H9 (cell line): ENCODE data around the gene PFDN5. TPM values are rescaled to one million over a fixed set of nuclear protein-coding genes. Genes with fewer than 3 reads are reported as not detected.

Experiments used
- DNase-seq: peaks from one replicate; pipeline ENCODE4 v3.0.0-alpha.2; 2017
- H2AFZ ChIP-seq: one replicate; pipeline ENCODE4 v1.6.1; 2013; ENCODE audit warnings: mild to moderate bottlenecking, low read length, control low read depth, moderate library complexity
- H2AK5ac ChIP-seq: 2 replicates; pipeline ENCODE4 v1.6.1; 2013; ENCODE audit warnings: low read length, control low read depth, mixed read lengths; ENCODE audit not compliant: insufficient read length
- H2BK120ac ChIP-seq: one replicate; pipeline ENCODE4 v1.6.1; 2013; ENCODE audit warnings: low read depth, mild to moderate bottlenecking, low read length, control low read depth, inconsistent platforms; ENCODE audit not compliant: poor library complexity, severe bottlenecking
- H2BK12ac ChIP-seq: 2 replicates; pipeline ENCODE4 v1.6.1; 2013; ENCODE audit warnings: low read length, control low read depth, mixed read lengths, low read depth; ENCODE audit not compliant: insufficient read length
- H2BK15ac ChIP-seq: 2 replicates; pipeline ENCODE4 v1.6.1; 2013; ENCODE audit warnings: low read depth, low read length, control low read depth
- H2BK20ac ChIP-seq: one replicate; pipeline ENCODE4 v1.6.1; 2013; ENCODE audit warnings: low read depth, mild to moderate bottlenecking, low read length, control low read depth, inconsistent platforms; ENCODE audit not compliant: poor library complexity, severe bottlenecking
- H2BK5ac ChIP-seq: 2 replicates; pipeline ENCODE4 v1.6.1; 2013; ENCODE audit warnings: low read length, control low read depth, mixed read lengths; ENCODE audit not compliant: insufficient read length
- H3K14ac ChIP-seq: 2 replicates; pipeline ENCODE4 v1.6.1; 2013; ENCODE audit warnings: low read length, control low read depth; ENCODE audit not compliant: insufficient read depth
- H3K18ac ChIP-seq: 2 replicates; pipeline ENCODE4 v1.6.1; 2013; ENCODE audit warnings: low read depth, mild to moderate bottlenecking, mixed read lengths, low read length, control low read depth; ENCODE audit not compliant: insufficient read length
- H3K23ac ChIP-seq: 2 replicates; pipeline ENCODE4 v1.6.1; 2013; ENCODE audit warnings: low read length, control low read depth, mixed read lengths, low read depth; ENCODE audit not compliant: insufficient read length
- H3K23me2 ChIP-seq: 2 replicates; pipeline ENCODE4 v1.6.1; 2013; ENCODE audit warnings: low read depth, mild to moderate bottlenecking, mixed read lengths, low read length, control low read depth; ENCODE audit not compliant: insufficient read length, poor library complexity, severe bottlenecking
- H3K27ac ChIP-seq: 2 replicates; pipeline ENCODE4 v1.5.1; 2013; ENCODE audit warnings: low read length, control low read depth, mixed read lengths, low read depth; ENCODE audit not compliant: insufficient read length
- H3K27me3 ChIP-seq: 2 replicates; pipeline ENCODE4 v1.6.1; 2013; ENCODE audit warnings: low read length, control low read depth, inconsistent platforms; ENCODE audit not compliant: insufficient read depth
- H3K4ac ChIP-seq: 2 replicates; pipeline ENCODE4 v1.6.1; 2013; ENCODE audit warnings: low read depth, mild to moderate bottlenecking, control low read depth, inconsistent platforms, low read length, moderate library complexity
- H3K4me1 ChIP-seq: 2 replicates; pipeline ENCODE4 v1.6.1; 2013; ENCODE audit warnings: low read length, control low read depth, inconsistent platforms; ENCODE audit not compliant: insufficient read depth
- H3K4me2 ChIP-seq: 2 replicates; pipeline ENCODE4 v1.6.1; 2013; ENCODE audit warnings: low read length, control low read depth, mixed read lengths; ENCODE audit not compliant: insufficient read length, insufficient read depth
- H3K56ac ChIP-seq: 2 replicates; pipeline ENCODE4 v1.6.1; 2013; ENCODE audit warnings: low read depth, mild to moderate bottlenecking, mixed read lengths, low read length, control low read depth; ENCODE audit not compliant: insufficient read length
- H3K79me1 ChIP-seq: 2 replicates; pipeline ENCODE4 v1.6.1; 2013; ENCODE audit warnings: low read depth, mild to moderate bottlenecking, moderate library complexity, low read length, control low read depth, inconsistent platforms; ENCODE audit not compliant: insufficient read depth, poor library complexity, severe bottlenecking
- H3K79me2 ChIP-seq: 2 replicates; pipeline ENCODE4 v1.6.1; 2013; ENCODE audit warnings: low read length, control low read depth, inconsistent platforms; ENCODE audit not compliant: insufficient read depth
- H3K9ac ChIP-seq: 2 replicates; pipeline ENCODE4 v1.6.1; 2013; ENCODE audit warnings: low read length, control low read depth, mixed read lengths; ENCODE audit not compliant: insufficient read length; ENCODE audit errors: extremely low read depth
- H3K9me3 ChIP-seq: one replicate; pipeline ENCODE4 v1.6.1; 2013; ENCODE audit warnings: low read depth, low read length, inconsistent platforms; ENCODE audit not compliant: control insufficient read depth
- H3T11ph ChIP-seq: one replicate; pipeline ENCODE4 v1.6.1; 2013; ENCODE audit warnings: mild to moderate bottlenecking, low read length, control low read depth, inconsistent platforms
- H4K20me1 ChIP-seq: one replicate; pipeline ENCODE4 v1.6.1; 2013; ENCODE audit not compliant: control insufficient read depth, insufficient read length, insufficient read depth
- H4K5ac ChIP-seq: 2 replicates; pipeline ENCODE4 v1.6.1; 2013; ENCODE audit warnings: low read depth, mild to moderate bottlenecking, mixed read lengths, low read length, control low read depth; ENCODE audit not compliant: insufficient read length
- H4K8ac ChIP-seq: replicated peaks from 2 replicates; pipeline ENCODE4 v1.6.1; 2013; ENCODE audit warnings: low read length, control low read depth, mixed read lengths, low read depth; ENCODE audit not compliant: insufficient read length
- H4K91ac ChIP-seq: 2 replicates; pipeline ENCODE4 v1.6.1; 2013; ENCODE audit warnings: low read depth, mild to moderate bottlenecking, moderate library complexity, mixed read lengths, low read length, control low read depth; ENCODE audit not compliant: insufficient read length
- H3K27ac Mint-ChIP-seq, 3 experiments: 2 replicates in 2 of 3; 3 replicates in 1 of 3; pipeline ENCODE4 v1.8.0; 2020 to 2021; ENCODE audit warnings: mixed read lengths in 3 of 3, mild to moderate bottlenecking in 1 of 3, moderate library complexity in 1 of 3
- H3K27me3 Mint-ChIP-seq: 2 replicates; pipeline ENCODE4 v1.8.0; 2021; ENCODE audit warnings: low read depth, mild to moderate bottlenecking, moderate library complexity, mixed read lengths
- H3K36me3 Mint-ChIP-seq, 3 experiments: 2 replicates in 2 of 3; 3 replicates in 1 of 3; pipeline ENCODE4 v1.8.0; 2020 to 2021; ENCODE audit warnings: low read depth in 3 of 3, mixed read lengths in 3 of 3; ENCODE audit not compliant: insufficient read depth in 1 of 3
- H3K4me1 Mint-ChIP-seq, 2 experiments: 2 replicates each; pipeline ENCODE4 v1.8.0; 2020; ENCODE audit warnings: mixed read lengths in 2 of 2
- H3K4me3 Mint-ChIP-seq, 2 experiments: 2 replicates in 1 of 2; 3 replicates in 1 of 2; pipeline ENCODE4 v1.8.0; 2020 to 2021; ENCODE audit warnings: mild to moderate bottlenecking in 2 of 2, mixed read lengths in 2 of 2, moderate library complexity in 1 of 2
- H3K9me3 Mint-ChIP-seq, 2 experiments: 2 replicates in 1 of 2; 3 replicates in 1 of 2; pipeline ENCODE4 v1.8.0; 2020; ENCODE audit warnings: mild to moderate bottlenecking in 2 of 2, mixed read lengths in 2 of 2, moderate library complexity in 1 of 2
- CTCF ChIP-seq: fragments of 200-600 bp; sonication (generic); conservative IDR thresholded peaks from 3 replicates; pipeline ENCODE4 v1.8.0; 2021; ENCODE audit warnings: antibody characterized with exemption, mild to moderate bottlenecking
- WGBS: extraction: QIAGEN DNeasy Blood & Tissue Kit; methylation state at CpG from one replicate; pipeline ENCODE4 v1.1.7; 2013; ENCODE audit warnings: missing lambda C conversion rate, low lambda C conversion rate, mixed read lengths; ENCODE audit not compliant: insufficient read length; ENCODE audit errors: extremely low coverage; 5-methylcytosine and 5-hydroxymethylcytosine counted together
- total RNA-seq: library from RNA; stranded (reverse); gene quantifications from 2 replicates; pipeline ENCODE4 v1.2.1, GENCODE V29; 2021

PFDN5 gene
- total RNA-seq, 1 experiment from 2014 or later: 285 TPM

- H3K56ac ChIP-seq: no peak overlapping the region
- H3K27ac ChIP-seq: no peak overlapping the region
- Mint-ChIP-seq H3K27me3 (no peaks in the 10 kb centered on the region; the same call in 1 of the 2 replicates), H3K27ac (peak overlapping the region; percentile 70 to 98 (median 86)), H3K9me3 (no peaks in the 10 kb centered on the region), H3K4me1 (peaks cover 18 to 19% of the 10 kb centered on the region in 2 experiments), H3K36me3 (peaks cover 3 to 6% (median 5%) of the 10 kb centered on the region in 3 experiments; a peak in 4 of 7 replicates), H3K4me3 (peak overlapping the region; percentile 94 to 98)
- H2AK5ac ChIP-seq: no peak overlapping the region
- DNase-seq: no peak
- H3K79me1 ChIP-seq: peaks cover 4% of the 10 kb centered on the region
- H4K5ac ChIP-seq: no peak overlapping the region
- H2BK120ac ChIP-seq: no peak overlapping the region
- H3K18ac ChIP-seq: peak overlapping the region; percentile 95
- no CpG with 5 or more reads among the region's 19 CpGs for WGBS
- no peak overlapping the region for H3K4ac ChIP-seq
- H2BK5ac ChIP-seq: no peak overlapping the region
- H3K4me1 ChIP-seq: peaks cover 3% of the 10 kb centered on the region; the same call in 1 of the 2 replicates
- H3K79me2 ChIP-seq: peaks cover 3% of the 10 kb centered on the region; the same call in 1 of the 2 replicates
- peak overlapping the region; percentile 84 for H3K9ac ChIP-seq
- no peak for TF ChIP-seq CTCF
- no peak overlapping the region for H2BK12ac ChIP-seq
- peak overlapping the region; percentile 96 for H3K4me2 ChIP-seq
- no peak overlapping the region for H2BK15ac ChIP-seq
- H3K9me3 ChIP-seq: no peaks in the 10 kb centered on the region
- H4K20me1 ChIP-seq: no peaks in the 10 kb centered on the region
- peak overlapping the region; percentile 94 for H4K8ac ChIP-seq
- H3K23me2 ChIP-seq: peaks cover 14% of the 10 kb centered on the region
- H3K14ac ChIP-seq: peak overlapping the region; percentile 92
- peak overlapping the region; percentile 69 for H2AFZ ChIP-seq
- no peak overlapping the region for H3T11ph ChIP-seq
- H3K27me3 ChIP-seq: no peaks in the 10 kb centered on the region
- no peak overlapping the region for H2BK20ac ChIP-seq
- no peak overlapping the region for H3K23ac ChIP-seq
- H4K91ac ChIP-seq: no peak overlapping the region
These were observed 42.9 kb upstream of the PFDN5 start for GRCh38 chr12:53252349-53252916.
